Activated CD8-positive, alpha-beta memory T cell treated with anti-CD3 and anti-CD28 coated beads, Interleukin-2, amount 10 ng/mL, durations not matched to agents 7 days and 5 days (primary cell): ENCODE results near the gene CAMTA1. TPM values are rescaled to one million over a fixed set of nuclear protein-coding genes. Genes with fewer than 3 reads are reported as not detected.

Experiments
- ATAC-seq: fragments of 150-1000 bp; cut with Tn5 transposase; one replicate; pipeline ENCODE4 v1.10.0; 2021; ENCODE audit warnings: moderate library complexity
- CTCF ChIA-PET: fragments of 350-600 bp; sonication (Branson Sonifier 250); formaldehyde crosslinking; loops from one replicate; lab custom pipeline; 2021; ENCODE audit warnings: antibody characterized with exemption; lab: Charles Lee
- DNase-seq: peaks from one replicate; pipeline ENCODE4 v3.0.0-alpha.2; 2020
- H3K27ac Mint-ChIP-seq: one replicate; pipeline ENCODE4 v1.8.0; 2021; ENCODE audit warnings: mild to moderate bottlenecking, mixed read lengths
- H3K27me3 Mint-ChIP-seq: one replicate; pipeline ENCODE4 v1.8.0; 2021; ENCODE audit warnings: mixed read lengths
- H3K36me3 Mint-ChIP-seq: one replicate; pipeline ENCODE4 v1.8.0; 2021; ENCODE audit warnings: mild to moderate bottlenecking, mixed read lengths
- H3K4me1 Mint-ChIP-seq: one replicate; pipeline ENCODE4 v1.8.0; 2021; ENCODE audit warnings: mixed read lengths
- H3K4me3 Mint-ChIP-seq: one replicate; pipeline ENCODE4 v1.8.0; 2021; ENCODE audit warnings: mild to moderate bottlenecking, moderate library complexity, mixed read lengths
- H3K9me3 Mint-ChIP-seq: one replicate; pipeline ENCODE4 v1.8.0; 2022; ENCODE audit warnings: low read depth, mixed read lengths
- total RNA-seq, 2 experiments: library from RNA; stranded (reverse); gene quantifications; one replicate each; pipeline ENCODE4 v1.2.3, GENCODE V29; 2021

CAMTA1 gene
- total RNA-seq, 2 experiments from 2014 or later, result 42.8 to 43.2 TPM

GRCh38 chr1:6867729-6868659 lies 82.7 kb downstream of the CAMTA1 start:
- Mint-ChIP-seq H3K4me3 (no peak overlapping the region), H3K9me3 (no peaks in the 10 kb centered on the region), H3K36me3 (peaks cover 3% of the 10 kb centered on the region), H3K27me3 (no peaks in the 10 kb centered on the region), H3K4me1 (peaks cover 28% of the 10 kb centered on the region), H3K27ac (no peak overlapping the region)
- no peak for DNase-seq
- CTCF ChIA-PET, result interaction anchor here (1.6 kb wide), 1 partner anchor 22 kb away, joined by 5 read pairs; no protein-coding TSS in a partner anchor
- ATAC-seq, result no peak

GRCh38 chr1:6868660-6869380 lies 83.6 kb downstream of the CAMTA1 start:
- DNase-seq, result no peak
- no peak overlapping the region for H3K27ac Mint-ChIP-seq

GRCh38 chr1:6869545-6869944 lies 84.3 kb downstream of the CAMTA1 start:
- Mint-ChIP-seq H3K36me3 (no peaks in the 10 kb centered on the region), H3K4me3 (no peak overlapping the region), H3K9me3 (no peaks in the 10 kb centered on the region), H3K27ac (no peak overlapping the region), H3K27me3 (no peaks in the 10 kb centered on the region), H3K4me1 (peaks cover 31% of the 10 kb centered on the region)
- CTCF ChIA-PET, result interaction anchor here (1.1 to 1.6 kb wide), 2 partner anchors 20 to 168 kb away, joined by 3 to 5 read pairs; partner anchors contain the start of gene DNAJC11
- DNase-seq (no peak), ATAC-seq (no peak)

More at GRCh38 chr1:6868660-6869380, 83.6 kb downstream of the CAMTA1 start:
- peak; percentile 39 for ATAC-seq
- H3K9me3 Mint-ChIP-seq, result no peaks in the 10 kb centered on the region
- peaks cover 31% of the 10 kb centered on the region for H3K4me1 Mint-ChIP-seq
- CTCF ChIA-PET, result interaction anchor here (1.1 to 1.6 kb wide), 2 partner anchors 21 to 167 kb away, joined by 3 to 5 read pairs; partner anchors contain the start of gene DNAJC11
- H3K36me3 Mint-ChIP-seq, result peaks cover 2% of the 10 kb centered on the region
- no peaks in the 10 kb centered on the region for H3K27me3 Mint-ChIP-seq
- H3K4me3 Mint-ChIP-seq, result no peak overlapping the region

- Mint-ChIP-seq H3K9me3 (no peaks in the 10 kb centered on the region), H3K4me3 (no peak overlapping the region), H3K36me3 (no peaks in the 10 kb centered on the region), H3K4me1 (peaks cover 31% of the 10 kb centered on the region), H3K27ac (no peak overlapping the region), H3K27me3 (no peaks in the 10 kb centered on the region)
- DNase-seq (no peak), ATAC-seq (no peak)
- CTCF ChIA-PET, result no interaction called here
These were observed 84.8 kb downstream of the CAMTA1 start for GRCh38 chr1:6870086-6870485.

GRCh38 chr1:6870571-6870970 lies 85.3 kb downstream of the CAMTA1 start:
- ATAC-seq, result no peak
- CTCF ChIA-PET, result interaction anchor here (1.7 kb wide), 1 partner anchor 10 kb away, joined by 3 read pairs; no protein-coding TSS in a partner anchor
- Mint-ChIP-seq H3K36me3 (no peaks in the 10 kb centered on the region), H3K27me3 (no peaks in the 10 kb centered on the region), H3K4me3 (no peak overlapping the region), H3K27ac (no peak overlapping the region), H3K4me1 (peaks cover 31% of the 10 kb centered on the region), H3K9me3 (no peaks in the 10 kb centered on the region)
- DNase-seq, result no peak

GRCh38 chr1:6871300-6871972 lies 86.2 kb downstream of the CAMTA1 start:
- CTCF ChIA-PET, result interaction anchor here (0.9 to 2.5 kb wide), 3 partner anchors 9 to 78 kb away, joined by 3 to 10 read pairs (median 3); no protein-coding TSS in a partner anchor
- Mint-ChIP-seq H3K4me3 (no peak overlapping the region), H3K4me1 (peaks cover 31% of the 10 kb centered on the region), H3K36me3 (no peaks in the 10 kb centered on the region), H3K9me3 (no peaks in the 10 kb centered on the region), H3K27me3 (no peaks in the 10 kb centered on the region), H3K27ac (no peak overlapping the region)
- DNase-seq, result no peak
- no peak for ATAC-seq

- Mint-ChIP-seq H3K36me3 (no peaks in the 10 kb centered on the region), H3K4me3 (no peak overlapping the region), H3K9me3 (no peaks in the 10 kb centered on the region), H3K27ac (peak overlapping the region; percentile 15), H3K4me1 (peaks cover 31% of the 10 kb centered on the region), H3K27me3 (no peaks in the 10 kb centered on the region)
- DNase-seq, result no peak
- ATAC-seq, result peak; percentile 42
- CTCF ChIA-PET, result interaction anchor here (2.5 kb wide), 1 partner anchor 17 kb away, joined by 10 read pairs; no protein-coding TSS in a partner anchor
These were observed 87.5 kb downstream of the CAMTA1 start for GRCh38 chr1:6872573-6873261.

GRCh38 chr1:6873298-6874015 lies 88.2 kb downstream of the CAMTA1 start:
- no peak for DNase-seq
- no peaks in the 10 kb centered on the region for H3K9me3 Mint-ChIP-seq
- H3K36me3 Mint-ChIP-seq, result no peaks in the 10 kb centered on the region
- H3K27me3 Mint-ChIP-seq, result no peaks in the 10 kb centered on the region
- no peak overlapping the region for H3K4me3 Mint-ChIP-seq
- H3K4me1 Mint-ChIP-seq, result peaks cover 28% of the 10 kb centered on the region
- CTCF ChIA-PET, result interaction anchor here (0.9 to 2.5 kb wide), 2 partner anchors 16 to 17 kb away, joined by 3 to 10 read pairs; no protein-coding TSS in a partner anchor
- no peak for ATAC-seq
- no peak overlapping the region for H3K27ac Mint-ChIP-seq

- Mint-ChIP-seq H3K4me3 (no peak overlapping the region), H3K9me3 (no peaks in the 10 kb centered on the region), H3K4me1 (peaks cover 23% of the 10 kb centered on the region), H3K27me3 (no peaks in the 10 kb centered on the region), H3K27ac (no peak overlapping the region), H3K36me3 (no peaks in the 10 kb centered on the region)
- CTCF ChIA-PET, result interaction anchor here (0.9 kb wide), 1 partner anchor 16 kb away, joined by 3 read pairs; no protein-coding TSS in a partner anchor
- DNase-seq (no peak), ATAC-seq (no peak)
These were observed 89.0 kb downstream of the CAMTA1 start for GRCh38 chr1:6874298-6874697.

GRCh38 chr1:6880951-6881690 lies 95.9 kb downstream of the CAMTA1 start:
- no peaks in the 10 kb centered on the region for H3K27me3 Mint-ChIP-seq
- no peak overlapping the region for H3K27ac Mint-ChIP-seq
- H3K36me3 Mint-ChIP-seq, result no peaks in the 10 kb centered on the region
- DNase-seq (no peak), ATAC-seq (no peak)
- H3K4me3 Mint-ChIP-seq, result no peak overlapping the region
- CTCF ChIA-PET, result interaction anchor here (0.8 kb wide), 1 partner anchor 10 kb away, joined by 3 read pairs; no protein-coding TSS in a partner anchor
- no peaks in the 10 kb centered on the region for H3K9me3 Mint-ChIP-seq
- peaks cover 10% of the 10 kb centered on the region for H3K4me1 Mint-ChIP-seq

GRCh38 chr1:6882414-6882813 lies 97.2 kb downstream of the CAMTA1 start:
- H3K27ac Mint-ChIP-seq, result no peak overlapping the region
- no peak overlapping the region for H3K4me3 Mint-ChIP-seq
- H3K4me1 Mint-ChIP-seq, result peaks cover 10% of the 10 kb centered on the region
- CTCF ChIA-PET, result interaction anchor here (1.5 kb wide), 1 partner anchor 24 kb away, joined by 3 read pairs; no protein-coding TSS in a partner anchor
- DNase-seq, result no peak
- no peaks in the 10 kb centered on the region for H3K36me3 Mint-ChIP-seq
- no peaks in the 10 kb centered on the region for H3K27me3 Mint-ChIP-seq
- no peaks in the 10 kb centered on the region for H3K9me3 Mint-ChIP-seq
- no peak for ATAC-seq
